Body of pancreas (tissue), 4 donors: ENCODE data around the gene SPRN.

Source experiments
- POLR2A ChIP-seq, 3 donors: fragments of 450-650 bp; IDR thresholded peaks; one replicate each; pipeline ENCODE4 v1.6.1; 2016; ENCODE audit warnings: antibody characterized with exemption in 3 of 3, mild to moderate bottlenecking in 2 of 3
- TF ChIP-seq, protein P1 (sequence below), 7 experiments: fragments of 450-650 bp in 4 of 7; fragments of 200-600 bp in 3 of 7; sonication (generic) in 3 of 7; IDR thresholded peaks; one replicate each; pipeline ENCODE4 v1.5.1; 2016 to 2019; ENCODE audit warnings: antibody characterized with exemption in 7 of 7

DNA sequence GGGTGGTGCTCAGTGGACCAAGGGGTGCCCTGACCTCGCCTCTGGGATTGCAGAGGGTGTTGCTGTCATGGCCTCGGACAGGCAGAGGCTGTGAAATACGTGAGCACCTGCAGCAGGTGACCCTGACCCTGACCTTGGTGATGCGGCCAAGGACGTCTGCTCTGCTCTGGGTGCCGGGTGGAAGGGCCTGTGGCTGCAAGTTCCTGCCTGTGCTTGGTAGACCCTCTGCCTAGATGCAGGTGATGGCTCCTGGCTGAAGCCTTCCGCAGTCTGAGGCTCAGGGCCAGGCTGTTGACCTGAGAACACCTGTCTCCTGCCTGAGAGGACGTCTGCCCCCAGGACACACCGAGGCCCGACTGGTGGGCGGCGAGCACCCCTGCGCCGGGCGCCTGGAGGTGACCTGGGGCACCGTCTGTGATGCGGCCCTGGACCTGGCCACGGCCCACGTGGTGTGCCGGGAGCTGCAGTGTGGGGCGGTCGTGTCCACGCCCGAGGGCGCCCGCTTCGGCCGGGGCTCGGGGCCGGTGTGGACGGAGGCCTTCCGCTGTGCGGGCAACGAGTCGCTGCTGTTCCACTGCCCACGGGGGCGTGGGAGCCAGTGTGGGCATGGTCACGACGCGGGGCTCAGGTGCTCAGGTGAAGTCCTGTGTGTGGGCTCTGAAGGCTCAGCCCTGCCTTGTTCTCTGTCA is 33.7 kb upstream of the SPRN start:
- TF ChIP-seq, protein P1, sequence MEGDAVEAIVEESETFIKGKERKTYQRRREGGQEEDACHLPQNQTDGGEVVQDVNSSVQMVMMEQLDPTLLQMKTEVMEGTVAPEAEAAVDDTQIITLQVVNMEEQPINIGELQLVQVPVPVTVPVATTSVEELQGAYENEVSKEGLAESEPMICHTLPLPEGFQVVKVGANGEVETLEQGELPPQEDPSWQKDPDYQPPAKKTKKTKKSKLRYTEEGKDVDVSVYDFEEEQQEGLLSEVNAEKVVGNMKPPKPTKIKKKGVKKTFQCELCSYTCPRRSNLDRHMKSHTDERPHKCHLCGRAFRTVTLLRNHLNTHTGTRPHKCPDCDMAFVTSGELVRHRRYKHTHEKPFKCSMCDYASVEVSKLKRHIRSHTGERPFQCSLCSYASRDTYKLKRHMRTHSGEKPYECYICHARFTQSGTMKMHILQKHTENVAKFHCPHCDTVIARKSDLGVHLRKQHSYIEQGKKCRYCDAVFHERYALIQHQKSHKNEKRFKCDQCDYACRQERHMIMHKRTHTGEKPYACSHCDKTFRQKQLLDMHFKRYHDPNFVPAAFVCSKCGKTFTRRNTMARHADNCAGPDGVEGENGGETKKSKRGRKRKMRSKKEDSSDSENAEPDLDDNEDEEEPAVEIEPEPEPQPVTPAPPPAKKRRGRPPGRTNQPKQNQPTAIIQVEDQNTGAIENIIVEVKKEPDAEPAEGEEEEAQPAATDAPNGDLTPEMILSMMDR (IDR thresholded peaks at IDR 0.05) = no peak
- no peak for TF ChIP-seq POLR2A (IDR thresholded peaks at IDR 0.05)
